ENCODE data around the gene F2.

GRCh38 chr11:46711303-46711702, 7.7 kb upstream of the F2 start:
- TF ChIP-seq, protein P1, sequence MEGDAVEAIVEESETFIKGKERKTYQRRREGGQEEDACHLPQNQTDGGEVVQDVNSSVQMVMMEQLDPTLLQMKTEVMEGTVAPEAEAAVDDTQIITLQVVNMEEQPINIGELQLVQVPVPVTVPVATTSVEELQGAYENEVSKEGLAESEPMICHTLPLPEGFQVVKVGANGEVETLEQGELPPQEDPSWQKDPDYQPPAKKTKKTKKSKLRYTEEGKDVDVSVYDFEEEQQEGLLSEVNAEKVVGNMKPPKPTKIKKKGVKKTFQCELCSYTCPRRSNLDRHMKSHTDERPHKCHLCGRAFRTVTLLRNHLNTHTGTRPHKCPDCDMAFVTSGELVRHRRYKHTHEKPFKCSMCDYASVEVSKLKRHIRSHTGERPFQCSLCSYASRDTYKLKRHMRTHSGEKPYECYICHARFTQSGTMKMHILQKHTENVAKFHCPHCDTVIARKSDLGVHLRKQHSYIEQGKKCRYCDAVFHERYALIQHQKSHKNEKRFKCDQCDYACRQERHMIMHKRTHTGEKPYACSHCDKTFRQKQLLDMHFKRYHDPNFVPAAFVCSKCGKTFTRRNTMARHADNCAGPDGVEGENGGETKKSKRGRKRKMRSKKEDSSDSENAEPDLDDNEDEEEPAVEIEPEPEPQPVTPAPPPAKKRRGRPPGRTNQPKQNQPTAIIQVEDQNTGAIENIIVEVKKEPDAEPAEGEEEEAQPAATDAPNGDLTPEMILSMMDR (IDR thresholded peaks at IDR 0.05) = no peak
- no peak for TF ChIP-seq EZH2 (IDR thresholded peaks at IDR 0.05; ENCODE audit: borderline replicate concordance, insufficient read depth, low read depth, low read length, poor library complexity, severe bottlenecking)

Data from B cell (primary cell).